CD4-positive, alpha-beta T cell treated with Interferon alpha-2 for 1 hour (primary cell): ENCODE results near the gene NCAPH2.

Experiments used
- DNase-seq, 2 donors: peaks; one replicate each; pipeline ENCODE4 v3.0.0-alpha.2; 2020 to 2022

Gene NCAPH2

GRCh38 chr22:50474710-50475651 lies 33.0 kb upstream of the NCAPH2 start, which contains the start of gene SBF1:
Gene SBF1, minus strand, starts transcription at chr22:50475035. Its CDS starts 195 bp downstream, at chr22:50474840.
- peak; percentile 88 to 91 for DNase-seq

- no peak for DNase-seq
These were observed 32.4 kb upstream of the NCAPH2 start for GRCh38 chr22:50475652-50476002.

- no peak for DNase-seq
These were observed 31.2 kb upstream of the NCAPH2 start for GRCh38 chr22:50476868-50477267.

- DNase-seq = no peak
These were observed 30.1 kb upstream of the NCAPH2 start for GRCh38 chr22:50477923-50478322.

- no peak for DNase-seq
These were observed 28.3 kb upstream of the NCAPH2 start for GRCh38 chr22:50479721-50480120.

- DNase-seq = no peak
These were observed 27.0 kb upstream of the NCAPH2 start for GRCh38 chr22:50481045-50481439.

GRCh38 chr22:50481440-50482106 lies 26.5 kb upstream of the NCAPH2 start, which contains the start of gene ADM2:
Gene ADM2, plus strand, starts transcription at chr22:50481543. Its CDS starts 305 bp downstream, at chr22:50481848.
- peak; percentile 51 to 76 for DNase-seq

- DNase-seq = no peak
These were observed 25.6 kb upstream of the NCAPH2 start for GRCh38 chr22:50482107-50483074.

- DNase-seq = no peak
These were observed 24.9 kb upstream of the NCAPH2 start for GRCh38 chr22:50483106-50483505.

- no peak for DNase-seq
These were observed 24.5 kb upstream of the NCAPH2 start for GRCh38 chr22:50483556-50483955.

GRCh38 chr22:50483977-50484853 lies 23.8 kb upstream of the NCAPH2 start:
- no peak for DNase-seq

GRCh38 chr22:50485221-50486131 lies 22.5 kb upstream of the NCAPH2 start:
- no peak for DNase-seq

GRCh38 chr22:50486561-50487289 lies 21.3 kb upstream of the NCAPH2 start, which contains the start of gene MIOX:
Gene MIOX, plus strand, starts transcription at chr22:50486859. Its CDS starts 39 bp downstream, at chr22:50486898.
- DNase-seq = no peak

- DNase-seq = no peak
These were observed 20.6 kb upstream of the NCAPH2 start for GRCh38 chr22:50487290-50488005.

GRCh38 chr22:50488006-50488677 lies 19.9 kb upstream of the NCAPH2 start:
- no peak for DNase-seq

GRCh38 chr22:50488886-50489285 lies 19.1 kb upstream of the NCAPH2 start:
- DNase-seq = no peak

- no peak for DNase-seq
These were observed 18.4 kb upstream of the NCAPH2 start for GRCh38 chr22:50489363-50490243.
